HCT116 (cell line): ENCODE measurements around the gene HIP1.

Experiments used
- CEBPB ChIP-seq: IDR thresholded peaks from 2 replicates; pipeline ENCODE4 v1.6.1; 2012; ENCODE audit warnings: low read depth
- ELF1 ChIP-seq: IDR thresholded peaks from 2 replicates; pipeline ENCODE4 v1.6.1; 2012; ENCODE audit warnings: low read depth, borderline replicate concordance
- EZH2phosphoT487 ChIP-seq: fragments of 200-600 bp; IDR thresholded peaks from 2 replicates; pipeline ENCODE4 v1.6.1; 2018; ENCODE audit warnings: antibody characterized with exemption, borderline replicate concordance
- POLR2A ChIP-seq: IDR thresholded peaks from 2 replicates; pipeline ENCODE4 v1.7.0; 2011; ENCODE audit warnings: borderline replicate concordance; ENCODE audit not compliant: insufficient read depth, insufficient read length; ENCODE audit errors: extremely low read depth
- POLR2AphosphoS5 ChIP-seq: IDR thresholded peaks from 2 replicates; pipeline ENCODE4 v1.6.1; 2011; ENCODE audit warnings: mild to moderate bottlenecking, low read depth, low read length, moderate library complexity
- RAD21 ChIP-seq: IDR thresholded peaks from 2 replicates; pipeline ENCODE4 v1.6.1; 2012; ENCODE audit warnings: low read depth, mild to moderate bottlenecking
- SIN3A ChIP-seq: IDR thresholded peaks from 2 replicates; pipeline ENCODE4 v1.6.1; 2012; ENCODE audit warnings: low read depth
- YY1 ChIP-seq: IDR thresholded peaks from 2 replicates; pipeline ENCODE4 v1.6.1; 2011; ENCODE audit warnings: low read length, low read depth, moderate library complexity, mild to moderate bottlenecking; ENCODE audit not compliant: insufficient replicate concordance; ENCODE audit errors: extremely low read depth
- ZNF274 ChIP-seq: fragments of 200-500 bp; sonication (Bioruptor generic); IDR thresholded peaks from 2 replicates; pipeline ENCODE4 v1.6.1; 2014; ENCODE audit warnings: mild to moderate bottlenecking, low read depth, low read length, inconsistent platforms
- TF ChIP-seq, protein P1 (sequence below), 3 experiments: fragments of 200-600 bp in 1 of 3; sonication (generic) in 1 of 3; IDR thresholded peaks in 2 of 3; conservative IDR thresholded peaks in 1 of 3; 2 replicates each; pipeline ENCODE4 v1.5.1; 2012 to 2017; ENCODE audit warnings: low read depth in 2 of 3, low read length in 2 of 3, antibody characterized with exemption in 1 of 3, borderline replicate concordance in 1 of 3, control low read depth in 1 of 3, mild to moderate bottlenecking in 1 of 3, mixed read lengths in 1 of 3, mixed run types in 1 of 3, moderate library complexity in 1 of 3; ENCODE audit not compliant: insufficient read depth in 1 of 3

DNA sequence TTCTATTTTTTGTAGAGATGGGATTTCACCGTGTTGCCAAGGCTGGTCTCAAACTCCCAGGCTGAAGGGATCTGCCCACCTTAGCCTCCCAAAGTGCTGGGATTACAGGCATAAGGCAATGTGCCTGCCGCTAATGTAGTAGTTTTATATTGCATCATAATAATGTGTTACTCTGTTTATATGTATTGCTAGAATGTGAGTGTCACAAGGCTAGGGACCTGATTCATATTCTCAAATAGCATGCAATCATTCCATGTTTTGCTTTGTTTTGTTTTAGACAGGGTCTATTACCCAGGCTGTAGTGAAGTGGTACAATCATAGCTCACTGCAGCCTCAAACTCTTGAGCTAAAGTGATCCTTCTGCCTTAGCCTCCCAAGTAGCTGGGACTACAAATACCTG, 19.8 kb upstream of the HIP1 start:
- TF ChIP-seq, protein P1, sequence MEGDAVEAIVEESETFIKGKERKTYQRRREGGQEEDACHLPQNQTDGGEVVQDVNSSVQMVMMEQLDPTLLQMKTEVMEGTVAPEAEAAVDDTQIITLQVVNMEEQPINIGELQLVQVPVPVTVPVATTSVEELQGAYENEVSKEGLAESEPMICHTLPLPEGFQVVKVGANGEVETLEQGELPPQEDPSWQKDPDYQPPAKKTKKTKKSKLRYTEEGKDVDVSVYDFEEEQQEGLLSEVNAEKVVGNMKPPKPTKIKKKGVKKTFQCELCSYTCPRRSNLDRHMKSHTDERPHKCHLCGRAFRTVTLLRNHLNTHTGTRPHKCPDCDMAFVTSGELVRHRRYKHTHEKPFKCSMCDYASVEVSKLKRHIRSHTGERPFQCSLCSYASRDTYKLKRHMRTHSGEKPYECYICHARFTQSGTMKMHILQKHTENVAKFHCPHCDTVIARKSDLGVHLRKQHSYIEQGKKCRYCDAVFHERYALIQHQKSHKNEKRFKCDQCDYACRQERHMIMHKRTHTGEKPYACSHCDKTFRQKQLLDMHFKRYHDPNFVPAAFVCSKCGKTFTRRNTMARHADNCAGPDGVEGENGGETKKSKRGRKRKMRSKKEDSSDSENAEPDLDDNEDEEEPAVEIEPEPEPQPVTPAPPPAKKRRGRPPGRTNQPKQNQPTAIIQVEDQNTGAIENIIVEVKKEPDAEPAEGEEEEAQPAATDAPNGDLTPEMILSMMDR (IDR thresholded peaks at IDR 0.05 in 2 of 3, conservative IDR thresholded peaks at IDR 0.05 in 1 of 3; ENCODE audit: borderline replicate concordance in 1 of 3, insufficient read depth in 1 of 3, low read depth in 2 of 3, low read length in 2 of 3), result no peak
- no peak for TF ChIP-seq ELF1
- no peak for TF ChIP-seq ZNF274
- no peak for TF ChIP-seq SIN3A
- no peak for TF ChIP-seq POLR2AphosphoS5
- TF ChIP-seq POLR2A, result no peak
- no peak for TF ChIP-seq EZH2phosphoT487
- TF ChIP-seq CEBPB, result no peak
- no peak for TF ChIP-seq RAD21
- no peak for TF ChIP-seq YY1
